Stimulated activated CD4-positive, alpha-beta T cell treated with anti-CD3 and anti-CD28 coated beads, TNF-alpha, amount 100 ng/mL, for 24 hours (primary cell): ENCODE measurements around the gene OPCML.

Experiments
- DNase-seq, 3 experiments: peaks; one replicate each; pipeline ENCODE4 v3.0.0-alpha.2; 2020; ENCODE audit warnings: low read depth in 3 of 3

The OPCML gene

DNA sequence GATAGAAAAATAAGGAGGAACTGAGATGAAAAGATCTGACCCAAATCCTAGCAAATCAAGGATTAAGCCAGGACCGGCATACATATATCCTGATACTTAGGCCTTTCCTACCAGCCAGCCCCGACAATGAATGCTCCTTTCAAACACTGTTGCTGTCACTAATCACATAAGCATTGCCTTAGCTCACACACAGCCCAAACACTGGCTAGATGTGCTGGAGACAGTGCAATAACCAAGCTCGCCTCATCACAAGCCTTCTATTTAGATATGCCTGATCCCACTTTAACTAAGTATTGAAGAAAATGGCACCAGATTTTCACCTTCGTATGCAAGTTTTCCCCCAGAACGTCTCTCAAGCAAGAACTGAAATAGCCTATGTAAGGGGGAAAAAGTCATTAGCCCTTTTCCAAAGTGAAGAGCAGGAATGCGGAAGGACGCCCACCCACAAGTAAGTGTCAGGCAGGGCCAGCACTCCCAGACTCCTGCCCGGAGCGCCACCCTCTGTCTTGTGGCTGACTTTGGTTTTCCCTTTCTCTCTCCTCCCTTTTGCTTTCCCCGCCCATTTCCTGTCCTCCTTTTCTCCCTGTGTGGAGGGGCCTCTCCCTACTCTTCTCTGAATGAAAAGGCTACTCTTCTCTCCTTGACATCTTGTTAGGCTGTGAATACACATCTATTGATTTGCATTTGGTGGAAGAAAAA, 8.9 kb upstream of the OPCML start:
- no peak for DNase-seq

DNA sequence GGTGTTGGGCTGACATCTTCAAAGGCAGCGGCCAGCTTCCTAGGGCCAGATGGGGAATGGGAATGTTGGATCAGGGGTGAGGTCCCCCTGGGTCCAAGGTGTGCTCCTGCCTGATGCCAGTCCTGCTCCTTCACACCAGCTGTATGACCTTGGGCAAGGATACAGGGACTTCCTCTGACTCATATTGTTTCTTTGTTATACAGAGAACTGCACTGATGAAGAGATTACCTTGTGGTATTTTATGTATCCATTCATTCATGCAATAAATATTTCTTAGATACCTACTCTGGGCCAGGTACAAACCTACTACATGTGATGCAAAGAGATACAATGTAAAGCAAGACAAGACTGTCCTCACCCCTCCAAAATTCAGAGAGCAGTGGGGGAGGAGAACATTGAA, 3.9 kb upstream of the OPCML start:
- no peak for DNase-seq

DNA sequence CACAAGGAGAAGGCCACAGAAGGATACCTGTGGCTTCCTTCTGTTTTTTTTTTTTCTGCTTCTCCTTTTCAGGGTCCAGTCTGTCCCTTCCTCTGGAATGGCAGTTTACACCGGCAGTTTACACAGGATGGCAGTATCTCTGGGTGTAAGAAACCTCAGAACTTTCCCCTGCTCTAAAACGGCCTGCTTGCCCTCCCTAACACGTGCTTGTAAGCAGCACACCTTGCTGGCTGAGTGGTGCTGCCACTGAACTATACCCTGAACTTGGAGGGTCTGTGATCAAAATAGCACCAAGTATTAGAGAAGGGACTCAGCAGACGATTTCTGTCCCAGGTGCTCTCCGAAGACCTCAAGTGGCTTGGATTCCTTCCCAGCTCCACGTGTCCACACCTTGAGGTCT, 904 bp upstream of the OPCML start:
- DNase-seq = no peak

DNA sequence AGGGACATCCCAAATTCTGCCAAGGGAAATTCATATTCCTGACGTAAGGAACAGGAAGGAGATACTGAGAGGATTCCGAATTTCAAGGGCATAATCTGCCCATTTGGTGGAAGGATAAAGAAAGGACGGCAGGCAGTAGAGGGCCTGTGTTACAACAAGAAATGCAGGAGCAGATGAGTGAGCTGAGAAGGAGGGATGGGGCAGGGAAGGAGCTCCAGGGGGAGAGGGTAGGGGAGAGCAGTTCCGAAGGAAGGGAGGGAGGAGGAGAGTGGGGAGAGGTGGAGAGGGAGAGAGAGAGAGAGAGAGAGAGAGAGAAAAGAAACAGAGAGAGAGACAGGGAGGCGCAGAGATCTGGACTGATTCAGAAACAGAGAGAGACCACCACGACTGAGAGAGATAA, 843 bp downstream of the OPCML start:
- DNase-seq = no peak

DNA sequence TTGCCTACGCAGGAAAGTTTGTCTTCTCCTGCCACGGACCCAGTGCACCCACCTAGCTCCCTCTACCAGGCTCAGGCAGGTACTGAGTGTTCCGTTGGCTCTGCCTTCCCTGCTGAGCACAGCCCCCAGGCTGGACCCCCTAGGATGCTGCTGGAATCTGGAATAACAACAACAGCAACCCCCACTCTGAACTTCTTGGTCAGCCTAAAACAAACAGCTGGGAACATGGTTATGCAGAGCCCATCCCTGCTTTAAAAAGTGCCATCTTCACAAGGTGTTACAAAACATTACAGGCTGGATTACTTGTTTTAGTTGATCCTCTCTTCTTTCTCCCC, 1.8 kb downstream of the OPCML start:
- no peak for DNase-seq

DNA sequence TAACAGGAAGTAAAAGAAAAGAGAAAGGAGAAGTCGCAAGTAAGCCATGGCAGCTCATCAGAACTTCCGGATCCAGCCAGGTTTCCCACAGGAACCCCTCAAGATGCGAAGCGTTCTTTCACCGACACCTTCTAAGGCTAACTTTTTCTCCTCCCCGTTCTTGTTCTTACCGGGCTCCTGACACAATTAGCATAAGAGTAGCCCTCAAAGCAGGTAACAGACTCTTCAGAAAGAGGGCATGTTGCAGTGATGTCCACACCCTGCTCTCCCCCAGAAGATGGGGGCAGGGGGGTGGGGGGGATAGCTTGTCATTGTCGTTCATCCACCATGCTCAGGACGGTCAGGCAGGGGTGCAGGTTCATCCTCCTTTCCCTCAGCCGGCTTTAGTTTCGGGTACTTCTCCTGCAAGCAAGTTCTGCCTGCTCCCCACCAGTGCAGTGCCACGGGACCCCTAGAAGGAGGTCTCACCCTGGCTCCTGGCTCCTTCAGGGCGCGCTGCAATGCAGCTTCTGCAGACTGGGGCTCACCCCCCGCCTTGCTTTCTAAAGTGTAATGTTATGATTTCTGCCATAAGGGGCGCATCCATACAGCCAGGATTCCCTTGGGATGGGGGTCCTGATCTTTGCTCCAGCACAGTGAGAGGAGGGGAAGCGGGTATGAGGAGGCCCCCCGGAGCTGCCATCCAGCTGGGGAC, 2.3 kb downstream of the OPCML start:
- no peak for DNase-seq

DNA sequence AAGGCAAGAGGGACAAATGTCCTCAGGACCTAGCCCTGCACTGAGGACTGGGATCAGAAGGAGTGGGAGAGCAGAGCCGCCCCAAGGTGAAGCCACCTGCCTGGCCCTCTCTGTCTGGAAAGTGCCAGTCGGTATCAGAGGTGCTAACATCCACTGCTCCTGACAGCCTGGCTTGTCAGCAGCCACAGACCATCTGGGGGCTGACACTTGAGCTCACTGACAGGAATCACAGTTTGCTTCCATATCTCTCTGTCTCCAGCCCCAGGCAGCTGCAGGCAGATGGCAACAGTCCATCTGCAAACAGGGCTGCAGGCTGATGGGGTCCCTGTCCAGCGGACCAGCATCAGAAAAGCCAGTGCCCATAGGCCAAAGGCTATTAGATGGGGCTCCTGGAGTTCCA, 5.5 kb downstream of the OPCML start:
- DNase-seq = no peak

DNA sequence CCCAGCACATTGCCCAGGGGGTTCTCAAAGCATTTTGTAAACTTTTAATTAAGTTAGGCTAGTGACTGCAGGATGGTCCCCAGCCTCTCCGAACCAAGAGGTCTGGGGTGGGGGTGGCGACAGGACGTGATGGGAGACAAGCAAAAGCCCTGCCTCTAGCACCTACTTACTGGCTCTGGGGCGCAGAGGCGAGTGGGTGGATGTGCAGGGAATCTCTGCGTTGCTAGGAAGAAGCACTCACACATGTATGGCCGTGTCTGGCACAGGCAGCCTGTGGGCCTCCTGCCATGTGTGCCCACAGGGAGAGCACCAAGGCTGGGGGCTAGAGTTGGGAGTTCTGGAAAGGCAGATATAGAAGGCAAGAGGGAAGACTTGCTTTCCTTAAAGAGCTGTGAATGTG, 6.3 kb downstream of the OPCML start:
- DNase-seq = no peak

DNA sequence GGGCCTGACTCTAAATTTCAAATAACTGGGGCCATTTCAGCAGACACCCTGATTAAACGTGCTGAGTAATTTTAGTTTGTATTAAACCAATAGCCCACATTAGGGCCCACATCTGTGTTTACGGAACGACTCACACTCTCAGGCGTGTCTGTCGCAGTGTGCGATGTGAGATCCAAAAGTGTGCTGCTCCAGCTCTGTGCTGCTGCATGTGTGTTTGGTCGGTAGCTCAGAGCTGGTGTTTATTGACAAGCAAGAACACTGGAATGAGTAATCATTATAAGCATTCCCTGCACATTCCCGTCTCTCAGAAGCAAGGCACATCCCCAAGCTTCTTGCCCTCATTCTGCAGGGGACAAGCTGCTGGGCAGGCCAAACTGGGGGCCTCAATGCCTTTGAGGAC, 7.8 kb downstream of the OPCML start:
- no peak for DNase-seq

DNA sequence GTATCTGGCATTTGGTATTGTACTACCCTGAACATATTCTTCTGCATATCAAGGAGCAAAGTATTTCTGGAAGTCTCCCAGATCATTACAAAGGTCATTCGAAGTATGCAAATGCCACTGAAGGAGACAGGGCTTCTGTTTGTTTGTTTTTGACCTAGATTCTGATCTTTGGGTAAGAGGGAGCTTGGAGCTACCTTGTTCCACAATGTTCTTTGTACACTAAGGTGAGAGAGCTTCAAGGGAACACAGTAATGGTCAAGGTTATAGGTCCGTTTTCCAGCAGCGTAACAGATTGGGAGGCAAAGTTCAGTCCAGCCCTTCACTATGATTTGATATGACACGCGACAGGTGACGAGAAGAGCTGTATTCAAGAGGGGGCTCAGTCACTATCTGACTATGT, 10.0 kb downstream of the OPCML start:
- DNase-seq = no peak

DNA sequence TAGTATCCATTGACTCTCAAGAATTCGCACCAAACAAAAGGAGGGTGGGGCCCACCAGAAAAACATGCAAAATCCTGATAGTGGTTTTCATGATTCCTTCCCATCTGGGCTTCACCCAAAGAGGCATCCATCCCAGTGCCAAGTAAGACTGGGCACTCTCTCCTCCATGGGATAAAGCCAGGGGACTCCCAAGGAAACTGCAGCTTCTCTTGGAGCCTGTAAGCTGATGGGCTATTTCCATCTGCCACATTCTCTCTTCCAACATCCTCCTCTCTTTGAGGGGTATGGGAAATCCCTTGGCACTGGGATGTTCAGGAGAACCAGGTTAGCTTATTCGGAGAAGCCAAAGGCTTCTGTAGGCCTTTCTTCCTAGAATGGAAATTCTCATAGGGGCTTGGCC, 10.8 kb downstream of the OPCML start:
- no peak for DNase-seq

DNA sequence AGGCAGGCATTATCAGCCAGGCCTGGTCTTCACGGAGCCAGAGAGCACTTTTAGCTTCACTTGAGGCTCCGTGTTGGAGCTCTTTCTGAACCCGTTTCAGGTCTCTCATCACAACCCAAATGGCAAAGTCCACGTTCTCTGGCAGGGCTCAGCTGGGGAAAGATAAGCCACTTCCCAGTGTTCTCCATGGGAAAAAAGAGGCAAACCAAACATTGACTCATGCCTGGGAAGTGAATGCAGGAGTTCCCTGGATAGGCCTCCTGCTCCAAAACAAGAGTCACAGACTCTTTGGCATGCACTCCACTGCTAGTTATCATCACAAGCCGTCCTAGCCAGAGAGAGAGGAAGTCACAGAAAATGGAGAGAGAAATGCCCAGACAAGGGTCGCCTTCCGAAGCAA, 11.6 kb downstream of the OPCML start:
- DNase-seq = no peak

DNA sequence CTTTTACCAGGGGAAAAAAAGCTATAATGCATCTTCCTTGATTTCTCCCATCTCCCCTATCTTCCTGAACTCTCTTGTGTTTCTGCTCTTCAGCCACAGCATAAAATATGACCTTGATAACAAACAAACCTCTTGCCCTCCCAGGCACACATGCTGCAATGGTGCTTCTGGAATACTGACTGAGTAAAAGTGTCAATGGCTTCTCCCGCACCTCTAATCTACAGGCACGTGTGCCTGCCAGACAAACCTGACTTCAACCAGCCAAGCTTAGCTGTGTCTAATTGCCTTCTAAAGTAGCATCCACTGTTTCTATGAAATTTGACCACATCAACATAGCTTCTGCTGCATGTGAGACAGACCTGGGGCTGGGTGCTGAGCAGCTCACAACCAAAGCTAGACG, 12.7 kb downstream of the OPCML start:
- no peak for DNase-seq

DNA sequence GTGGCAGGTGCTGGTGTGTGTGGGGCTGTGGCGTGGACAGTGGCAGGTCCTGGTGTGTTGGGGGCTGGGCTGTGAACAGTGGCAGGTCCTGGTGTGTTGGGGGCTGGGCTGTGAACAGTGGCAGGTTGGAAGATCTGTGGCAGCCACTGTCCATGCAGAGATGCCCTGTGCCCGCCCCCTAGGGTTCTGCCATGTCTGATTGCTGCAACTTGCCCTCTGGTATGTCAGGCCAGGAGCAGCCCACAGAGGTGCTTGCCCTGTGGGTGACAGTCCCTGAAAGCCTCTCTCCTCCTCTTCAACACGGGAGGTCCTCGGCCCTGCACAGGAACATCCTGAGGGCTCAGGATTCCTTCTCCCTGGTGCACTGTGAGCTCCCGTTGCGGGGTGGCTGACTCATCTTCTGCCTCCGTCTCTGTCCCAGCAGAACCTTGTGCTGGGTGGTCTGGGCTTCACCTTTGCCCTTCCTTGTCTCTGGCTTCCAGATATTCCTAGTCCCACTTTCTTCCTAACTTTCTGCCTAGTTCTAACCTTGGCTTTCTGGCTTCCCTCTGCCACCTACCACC, 13.5 kb downstream of the OPCML start:
- no peak for DNase-seq

DNA sequence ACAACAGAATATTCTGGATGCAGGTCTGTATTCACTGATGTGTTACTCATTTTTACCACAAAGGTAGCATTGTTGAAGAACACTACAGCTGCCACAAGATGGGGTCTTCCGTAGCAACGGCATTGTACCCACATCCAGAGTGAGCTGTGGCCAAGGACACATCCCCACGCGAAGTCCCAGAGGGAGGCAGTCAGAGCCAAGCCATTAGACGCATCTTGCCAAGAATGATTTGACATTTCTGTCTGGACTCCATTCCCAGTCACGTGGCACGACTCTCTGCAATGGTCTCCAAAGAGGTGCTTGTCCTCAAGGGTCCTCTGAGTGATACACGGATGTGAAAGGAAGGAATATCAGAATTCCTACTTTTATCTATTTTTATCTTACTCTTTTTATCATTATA, 15.5 kb downstream of the OPCML start:
- no peak for DNase-seq

DNA sequence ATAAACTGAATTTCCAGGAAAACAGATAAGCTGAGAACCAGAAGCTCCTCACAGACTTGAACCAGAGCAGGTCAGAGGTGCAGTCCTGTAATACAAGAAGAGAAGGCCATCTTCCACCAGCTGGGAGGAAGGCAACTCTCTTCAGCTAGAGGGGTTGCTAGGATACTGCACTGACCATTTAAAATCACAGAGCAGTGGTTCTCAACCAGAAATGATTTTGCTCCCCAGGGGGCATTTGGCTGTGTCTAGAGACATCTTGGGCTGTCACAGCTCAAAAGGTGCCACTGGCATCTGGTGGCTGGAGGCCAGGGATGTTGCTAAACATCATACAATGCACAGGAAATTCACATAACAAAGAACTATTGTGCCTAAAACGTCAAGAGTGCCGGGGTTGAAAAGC, 17.2 kb downstream of the OPCML start:
- no peak for DNase-seq

DNA sequence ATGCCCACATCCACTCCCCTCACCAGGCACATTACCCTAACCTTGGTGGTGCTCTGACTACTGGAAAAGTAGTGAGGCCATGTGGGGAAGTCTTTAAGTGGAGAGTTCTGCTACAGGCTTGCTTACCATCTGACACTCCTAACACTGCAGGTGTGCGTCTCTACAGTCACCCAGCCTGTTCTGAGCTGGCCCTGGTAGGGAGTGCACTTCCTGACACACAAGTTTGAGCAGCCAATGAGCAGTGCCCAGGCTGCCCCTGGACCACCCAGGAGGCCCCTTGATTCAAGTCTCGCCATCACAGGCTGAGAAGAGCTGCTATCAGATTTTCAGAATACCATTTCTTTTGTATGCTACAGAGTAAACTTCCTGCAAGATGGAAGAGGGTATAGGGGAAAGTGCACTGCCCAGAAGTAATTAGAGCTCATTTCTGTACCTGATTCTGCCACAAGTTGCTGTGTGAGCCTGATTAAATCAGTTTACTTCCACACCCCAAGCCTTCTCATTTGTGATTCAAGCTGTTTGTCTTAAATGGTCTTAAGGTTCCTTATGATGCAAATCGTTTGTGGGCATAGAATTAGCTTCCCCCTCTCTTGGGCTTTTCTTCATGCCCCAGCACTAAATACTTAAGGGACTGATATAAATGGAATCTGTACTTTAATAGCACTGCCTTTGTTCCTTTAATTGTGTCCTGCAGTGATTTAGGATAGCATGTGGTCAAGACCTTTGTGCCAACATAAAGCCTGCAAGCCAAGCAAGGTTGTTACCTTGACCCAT, 22.2 kb downstream of the OPCML start:
- DNase-seq = no peak

DNA sequence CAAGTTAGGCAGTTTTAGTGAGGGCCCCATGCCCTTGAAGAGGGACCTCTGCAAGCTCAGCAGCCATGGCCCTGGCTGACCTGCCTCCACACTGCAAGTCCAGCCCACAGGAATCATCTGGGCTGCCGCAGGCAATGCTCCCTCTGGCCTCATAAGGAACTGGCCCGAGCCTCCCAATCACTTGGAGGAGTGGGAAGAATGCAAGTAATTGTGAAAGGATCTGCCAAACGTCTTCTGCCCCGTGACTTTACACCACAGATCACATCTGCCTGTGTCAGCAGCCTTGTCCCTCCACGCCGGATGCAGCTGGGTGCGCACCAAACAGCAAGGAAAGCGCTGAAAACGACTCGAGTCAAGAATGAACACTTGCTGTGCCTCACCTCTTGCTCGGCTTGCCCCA, 23.8 kb downstream of the OPCML start:
- DNase-seq = no peak

DNA sequence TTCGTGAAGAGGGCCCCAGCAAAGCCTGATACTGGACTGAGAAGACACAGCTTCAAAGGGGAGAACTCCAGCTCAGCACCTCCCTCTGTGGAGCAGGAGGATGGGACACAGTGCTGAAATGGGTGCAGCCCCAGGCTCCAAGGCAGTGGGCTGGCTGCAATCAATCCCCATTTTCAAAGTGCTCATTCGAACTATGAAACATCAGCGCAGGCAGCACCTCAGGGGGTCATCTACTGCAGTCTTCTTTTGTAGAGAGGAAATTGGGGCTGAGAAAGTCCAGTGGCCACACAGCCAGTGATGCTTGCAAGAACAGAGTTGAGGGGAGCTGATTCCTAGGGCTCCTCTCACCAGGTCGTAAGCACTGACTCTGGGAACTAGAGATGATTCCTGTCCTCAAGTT, 25.1 kb downstream of the OPCML start:
- DNase-seq = no peak

DNA sequence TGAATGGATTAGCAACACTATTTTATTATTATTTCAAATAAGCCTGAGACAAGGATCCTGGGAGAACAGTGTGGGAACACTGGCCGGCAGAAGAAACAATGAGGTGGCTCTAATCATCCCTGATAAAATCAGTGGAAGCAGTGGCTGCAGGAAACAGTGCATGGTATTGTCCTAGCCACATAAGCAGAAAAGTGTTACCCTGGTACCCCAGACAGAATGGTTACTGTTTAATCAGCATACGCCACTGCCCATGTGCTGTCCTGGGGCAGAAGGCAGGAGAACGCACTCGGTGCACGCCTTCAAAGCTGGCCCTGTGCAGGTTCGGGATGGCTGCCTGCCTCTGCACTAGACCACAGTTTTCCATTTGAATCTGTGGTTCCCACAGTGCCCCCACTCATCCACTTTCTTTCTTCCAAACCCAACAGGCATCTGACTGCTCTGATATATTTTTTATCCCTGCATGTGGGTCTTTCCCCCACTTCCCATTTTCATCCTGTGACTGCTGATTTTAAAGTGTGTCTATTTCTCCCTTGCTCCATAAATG, 25.7 kb downstream of the OPCML start:
- DNase-seq = no peak

DNA sequence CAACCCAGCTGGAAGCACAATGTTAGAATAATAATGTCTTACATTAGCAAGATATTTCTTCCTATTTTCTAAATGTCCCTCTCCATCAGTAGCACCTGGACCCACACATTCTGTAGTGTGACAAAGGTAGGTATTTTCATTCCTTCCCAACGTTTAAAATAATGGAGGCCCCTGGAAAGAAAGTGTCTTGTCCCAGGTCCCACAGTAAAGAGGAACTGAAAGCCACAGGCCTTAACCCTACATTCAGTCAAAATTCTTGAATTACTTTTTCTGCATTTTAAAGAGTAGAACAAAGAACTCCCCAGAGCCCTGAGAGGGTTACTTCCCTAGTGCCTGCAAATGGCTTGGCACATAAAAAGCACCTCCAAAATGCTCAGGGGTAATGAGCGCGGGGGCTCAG, 26.3 kb downstream of the OPCML start:
- no peak for DNase-seq

DNA sequence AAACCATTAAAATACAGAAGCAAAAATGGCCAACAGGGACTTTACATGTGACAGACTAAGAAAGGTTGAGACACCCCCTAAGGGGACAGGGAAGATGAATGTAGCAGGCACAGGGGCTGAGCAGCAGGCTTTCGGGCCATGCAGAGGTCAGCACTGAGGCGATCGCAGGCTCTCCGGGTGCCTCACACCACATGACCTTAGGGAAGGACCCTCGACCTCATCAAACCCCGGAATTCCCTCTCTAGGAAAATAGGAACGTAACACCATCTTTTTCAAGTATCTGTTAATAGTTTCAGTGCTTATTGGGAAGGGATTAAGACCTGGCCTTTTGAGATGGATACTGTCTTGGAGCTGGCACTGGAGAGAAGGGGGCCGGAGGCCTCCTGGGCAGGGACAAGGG, 27.4 kb downstream of the OPCML start:
- no peak for DNase-seq

DNA sequence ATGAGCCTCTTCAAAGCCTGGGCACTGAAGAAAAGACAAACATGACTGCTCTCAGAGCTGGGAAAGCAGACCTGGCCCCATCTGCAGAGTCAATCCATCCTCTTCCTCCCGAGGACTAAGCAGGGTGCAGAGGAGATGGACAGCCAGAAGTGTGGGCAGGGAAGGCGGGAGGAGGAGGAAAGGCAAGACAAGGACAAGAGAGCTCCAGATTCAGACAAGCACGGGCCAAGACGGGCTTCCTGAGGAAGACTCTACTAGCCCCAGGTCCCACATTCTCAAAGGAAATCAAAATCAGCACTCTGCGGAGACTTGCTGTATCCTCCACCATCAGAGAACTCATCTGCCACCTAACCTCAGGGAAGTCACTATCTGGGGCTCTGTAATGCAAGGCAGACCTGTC, 28.5 kb downstream of the OPCML start:
- DNase-seq = no peak
